HepG2 (cell line): ENCODE results near the gene MRPL34. TPM values are rescaled to one million over a fixed set of nuclear protein-coding genes. Genes with fewer than 3 reads are reported as not detected.

Source experiments
- CHD2 ChIP-seq: IDR thresholded peaks from 2 replicates; pipeline ENCODE4 v1.6.1; 2011; ENCODE audit warnings: low read depth, low read length, improper control_type of control experiment
- KLF11 ChIP-seq: IDR thresholded peaks from 2 replicates; pipeline ENCODE4 v1.6.1; 2016; ENCODE audit warnings: missing compliant biosample characterization
- MYNN ChIP-seq: sonication (generic); formaldehyde crosslinking; IDR thresholded peaks from 2 replicates; pipeline ENCODE4 v1.4.0; 2020; ENCODE audit warnings: mild to moderate bottlenecking, low read depth, missing genetic modification reagents
- NCOA1 ChIP-seq: sonication (generic); formaldehyde crosslinking; IDR thresholded peaks from 2 replicates; pipeline ENCODE4 v1.9.0; 2021; ENCODE audit warnings: missing genetic modification reagents
- PPARG ChIP-seq: conservative IDR thresholded peaks from 2 replicates; pipeline ENCODE4 v1.6.1; 2016; ENCODE audit warnings: missing biosample characterization, missing genetic modification reagents
- SNRNP70 ChIP-seq: fragments of 200-400 bp; formaldehyde crosslinking; IDR thresholded peaks from 2 replicates; pipeline ENCODE4 v1.6.1; 2017; ENCODE audit warnings: mild to moderate bottlenecking, low read depth, low read length, moderate library complexity
- STAT5B ChIP-seq: sonication (generic); formaldehyde crosslinking; IDR thresholded peaks from 2 replicates; pipeline ENCODE4 v1.4.0; 2020; ENCODE audit warnings: missing genetic modification reagents
- ZMAT3 ChIP-seq: sonication (generic); formaldehyde crosslinking; conservative IDR thresholded peaks from 2 replicates; pipeline ENCODE4 v1.7.0; 2021; ENCODE audit warnings: missing genetic modification reagents
- ZNF253 ChIP-seq: sonication (generic); formaldehyde crosslinking; IDR thresholded peaks from 2 replicates; pipeline ENCODE4 v1.8.0; 2022; ENCODE audit warnings: mild to moderate bottlenecking, missing genetic modification reagents, borderline replicate concordance
- ZNF570 ChIP-seq: sonication (generic); formaldehyde crosslinking; IDR thresholded peaks from 2 replicates; pipeline ENCODE4 v1.4.0; 2020; ENCODE audit warnings: mild to moderate bottlenecking, missing genetic modification reagents, borderline replicate concordance
- ZNF644 ChIP-seq: IDR thresholded peaks from 2 replicates; pipeline ENCODE4 v1.6.1; 2016; ENCODE audit warnings: low read depth
- ZNF776 ChIP-seq: sonication (generic); formaldehyde crosslinking; IDR thresholded peaks from 2 replicates; pipeline ENCODE4 v1.4.0; 2020; ENCODE audit warnings: mild to moderate bottlenecking, missing genetic modification reagents
- polyA plus RNA-seq, 8 experiments: library from polyadenylated mRNA; depleted of rRNA in 3 of 8; stranded (reverse) in 7 of 8; unstranded in 1 of 8; fragments of >200 nt; fragmentation: Illumina TruSeq in 4 of 8; extraction: Trizol in 4 of 8; gene quantifications; 2 replicates each; pipeline versions ENCODE4 v1.2.1 to v1.2.3, GENCODE V29; 2011 to 2016; ENCODE audit warnings: low read depth in 4 of 8, missing spikeins in 1 of 8, mixed read lengths in 1 of 8; ENCODE audit not compliant: insufficient read depth in 1 of 8
- total RNA-seq, 5 experiments: library from RNA; depleted of rRNA; stranded (reverse); fragments of >200 nt; fragmentation: Illumina TruSeq; extraction: Trizol; gene quantifications; 2 replicates each; pipeline ENCODE4 v1.2.3, GENCODE V29; 2016; ENCODE audit warnings: low read depth in 1 of 5
- TF ChIP-seq, protein P1 (sequence below): IDR thresholded peaks from 2 replicates; pipeline ENCODE4 v1.4.0; 2020; ENCODE audit warnings: mild to moderate bottlenecking, missing genetic modification reagents
- TF ChIP-seq, protein P2 (sequence below): sonication (generic); formaldehyde crosslinking; IDR thresholded peaks from 2 replicates; pipeline ENCODE4 v1.8.0; 2022; ENCODE audit warnings: mild to moderate bottlenecking, missing genetic modification reagents
- TF ChIP-seq, protein P3 (sequence below): IDR thresholded peaks from 2 replicates; pipeline ENCODE4 v1.6.1; 2016; ENCODE audit warnings: low read depth, missing genetic modification reagents, missing compliant biosample characterization
- TF ChIP-seq, protein P4 (sequence below): IDR thresholded peaks from 2 replicates; pipeline ENCODE4 v1.6.1; 2012; ENCODE audit warnings: low read depth, low read length, improper control_type of control experiment

The MRPL34 gene
- total and polyA plus RNA-seq, 2 of the 13 experiments (the other 11 are each of a cell fraction or from before 2014, with no cell fraction given), result 74.0 to 77.3 TPM

DNA sequence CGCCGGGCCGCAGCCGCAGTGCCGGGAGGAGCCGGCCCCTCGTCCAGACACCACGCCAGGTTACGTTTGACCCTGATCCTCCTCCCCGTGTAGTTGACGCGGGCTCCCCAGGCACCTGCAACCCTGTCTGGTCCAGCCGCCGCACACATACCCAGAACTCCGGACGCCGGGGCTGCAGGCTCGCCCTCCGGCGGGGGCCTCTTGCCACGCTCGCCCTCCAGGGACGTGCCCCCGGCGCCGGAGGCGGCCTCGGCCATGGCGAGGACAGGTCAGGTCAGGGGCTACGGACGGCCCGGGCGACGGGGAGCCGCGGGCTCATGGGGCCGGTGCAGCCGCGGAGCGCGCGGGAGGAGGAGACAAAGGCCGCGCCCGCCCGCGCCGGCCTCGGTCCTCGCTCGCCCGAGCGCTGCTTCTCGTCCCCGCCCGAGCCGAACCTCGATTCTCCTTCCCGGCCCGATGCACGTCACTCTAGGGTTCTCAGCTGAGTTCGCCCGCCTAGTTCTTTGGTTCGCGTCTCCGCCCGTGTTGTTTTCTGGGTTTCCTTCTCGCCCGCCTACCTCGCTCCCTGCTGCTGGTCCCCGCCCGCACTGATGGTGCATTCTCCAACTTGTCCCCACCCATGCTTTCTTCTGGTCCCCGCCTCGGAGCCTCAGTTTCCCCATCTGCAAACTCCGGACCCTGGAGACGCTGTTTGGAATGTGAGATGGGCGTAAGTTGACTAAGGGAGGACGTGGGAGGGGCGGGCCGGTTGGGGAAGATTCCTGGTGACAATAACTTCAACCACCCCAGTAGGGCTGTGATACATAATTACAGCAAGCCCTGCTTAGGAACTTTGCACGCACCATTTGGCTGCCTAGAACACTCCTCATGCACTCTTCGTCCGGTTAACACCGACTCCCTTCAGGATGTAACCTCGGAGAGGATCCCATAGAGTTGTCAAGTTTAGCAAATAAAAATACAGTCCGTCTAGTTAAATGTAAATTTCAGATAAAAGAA, 29.0 kb downstream of the MRPL34 start, which contains the start of gene ANO8 (continued):
- TF ChIP-seq KLF11 (CRISPR knock-in tag) (0 out of 2 replicates have a peak, but pooled peaks have one; percentile 25), ZMAT3 (CRISPR knock-in tag) (peak; percentile 60; the same call in 1 of the 2 replicates), NCOA1 (CRISPR knock-in tag) (no peak), ZNF570 (CRISPR knock-in tag) (no peak), CHD2 (no peak), SNRNP70 (no peak), MYNN (CRISPR knock-in tag) (no peak), ZNF776 (peak; percentile 71), ZNF253 (no peak), ZNF644 (CRISPR knock-in tag) (no peak), PPARG (CRISPR knock-in tag) (no peak), STAT5B (CRISPR knock-in tag) (no peak)
- TF ChIP-seq, protein P1, sequence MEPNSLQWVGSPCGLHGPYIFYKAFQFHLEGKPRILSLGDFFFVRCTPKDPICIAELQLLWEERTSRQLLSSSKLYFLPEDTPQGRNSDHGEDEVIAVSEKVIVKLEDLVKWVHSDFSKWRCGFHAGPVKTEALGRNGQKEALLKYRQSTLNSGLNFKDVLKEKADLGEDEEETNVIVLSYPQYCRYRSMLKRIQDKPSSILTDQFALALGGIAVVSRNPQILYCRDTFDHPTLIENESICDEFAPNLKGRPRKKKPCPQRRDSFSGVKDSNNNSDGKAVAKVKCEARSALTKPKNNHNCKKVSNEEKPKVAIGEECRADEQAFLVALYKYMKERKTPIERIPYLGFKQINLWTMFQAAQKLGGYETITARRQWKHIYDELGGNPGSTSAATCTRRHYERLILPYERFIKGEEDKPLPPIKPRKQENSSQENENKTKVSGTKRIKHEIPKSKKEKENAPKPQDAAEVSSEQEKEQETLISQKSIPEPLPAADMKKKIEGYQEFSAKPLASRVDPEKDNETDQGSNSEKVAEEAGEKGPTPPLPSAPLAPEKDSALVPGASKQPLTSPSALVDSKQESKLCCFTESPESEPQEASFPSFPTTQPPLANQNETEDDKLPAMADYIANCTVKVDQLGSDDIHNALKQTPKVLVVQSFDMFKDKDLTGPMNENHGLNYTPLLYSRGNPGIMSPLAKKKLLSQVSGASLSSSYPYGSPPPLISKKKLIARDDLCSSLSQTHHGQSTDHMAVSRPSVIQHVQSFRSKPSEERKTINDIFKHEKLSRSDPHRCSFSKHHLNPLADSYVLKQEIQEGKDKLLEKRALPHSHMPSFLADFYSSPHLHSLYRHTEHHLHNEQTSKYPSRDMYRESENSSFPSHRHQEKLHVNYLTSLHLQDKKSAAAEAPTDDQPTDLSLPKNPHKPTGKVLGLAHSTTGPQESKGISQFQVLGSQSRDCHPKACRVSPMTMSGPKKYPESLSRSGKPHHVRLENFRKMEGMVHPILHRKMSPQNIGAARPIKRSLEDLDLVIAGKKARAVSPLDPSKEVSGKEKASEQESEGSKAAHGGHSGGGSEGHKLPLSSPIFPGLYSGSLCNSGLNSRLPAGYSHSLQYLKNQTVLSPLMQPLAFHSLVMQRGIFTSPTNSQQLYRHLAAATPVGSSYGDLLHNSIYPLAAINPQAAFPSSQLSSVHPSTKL (CRISPR knock-in tag), result no peak
- TF ChIP-seq, protein P2, sequence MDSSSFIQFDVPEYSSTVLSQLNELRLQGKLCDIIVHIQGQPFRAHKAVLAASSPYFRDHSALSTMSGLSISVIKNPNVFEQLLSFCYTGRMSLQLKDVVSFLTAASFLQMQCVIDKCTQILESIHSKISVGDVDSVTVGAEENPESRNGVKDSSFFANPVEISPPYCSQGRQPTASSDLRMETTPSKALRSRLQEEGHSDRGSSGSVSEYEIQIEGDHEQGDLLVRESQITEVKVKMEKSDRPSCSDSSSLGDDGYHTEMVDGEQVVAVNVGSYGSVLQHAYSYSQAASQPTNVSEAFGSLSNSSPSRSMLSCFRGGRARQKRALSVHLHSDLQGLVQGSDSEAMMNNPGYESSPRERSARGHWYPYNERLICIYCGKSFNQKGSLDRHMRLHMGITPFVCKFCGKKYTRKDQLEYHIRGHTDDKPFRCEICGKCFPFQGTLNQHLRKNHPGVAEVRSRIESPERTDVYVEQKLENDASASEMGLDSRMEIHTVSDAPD, result peak; percentile 53; the same call in 1 of the 2 replicates
- TF ChIP-seq, protein P3, sequence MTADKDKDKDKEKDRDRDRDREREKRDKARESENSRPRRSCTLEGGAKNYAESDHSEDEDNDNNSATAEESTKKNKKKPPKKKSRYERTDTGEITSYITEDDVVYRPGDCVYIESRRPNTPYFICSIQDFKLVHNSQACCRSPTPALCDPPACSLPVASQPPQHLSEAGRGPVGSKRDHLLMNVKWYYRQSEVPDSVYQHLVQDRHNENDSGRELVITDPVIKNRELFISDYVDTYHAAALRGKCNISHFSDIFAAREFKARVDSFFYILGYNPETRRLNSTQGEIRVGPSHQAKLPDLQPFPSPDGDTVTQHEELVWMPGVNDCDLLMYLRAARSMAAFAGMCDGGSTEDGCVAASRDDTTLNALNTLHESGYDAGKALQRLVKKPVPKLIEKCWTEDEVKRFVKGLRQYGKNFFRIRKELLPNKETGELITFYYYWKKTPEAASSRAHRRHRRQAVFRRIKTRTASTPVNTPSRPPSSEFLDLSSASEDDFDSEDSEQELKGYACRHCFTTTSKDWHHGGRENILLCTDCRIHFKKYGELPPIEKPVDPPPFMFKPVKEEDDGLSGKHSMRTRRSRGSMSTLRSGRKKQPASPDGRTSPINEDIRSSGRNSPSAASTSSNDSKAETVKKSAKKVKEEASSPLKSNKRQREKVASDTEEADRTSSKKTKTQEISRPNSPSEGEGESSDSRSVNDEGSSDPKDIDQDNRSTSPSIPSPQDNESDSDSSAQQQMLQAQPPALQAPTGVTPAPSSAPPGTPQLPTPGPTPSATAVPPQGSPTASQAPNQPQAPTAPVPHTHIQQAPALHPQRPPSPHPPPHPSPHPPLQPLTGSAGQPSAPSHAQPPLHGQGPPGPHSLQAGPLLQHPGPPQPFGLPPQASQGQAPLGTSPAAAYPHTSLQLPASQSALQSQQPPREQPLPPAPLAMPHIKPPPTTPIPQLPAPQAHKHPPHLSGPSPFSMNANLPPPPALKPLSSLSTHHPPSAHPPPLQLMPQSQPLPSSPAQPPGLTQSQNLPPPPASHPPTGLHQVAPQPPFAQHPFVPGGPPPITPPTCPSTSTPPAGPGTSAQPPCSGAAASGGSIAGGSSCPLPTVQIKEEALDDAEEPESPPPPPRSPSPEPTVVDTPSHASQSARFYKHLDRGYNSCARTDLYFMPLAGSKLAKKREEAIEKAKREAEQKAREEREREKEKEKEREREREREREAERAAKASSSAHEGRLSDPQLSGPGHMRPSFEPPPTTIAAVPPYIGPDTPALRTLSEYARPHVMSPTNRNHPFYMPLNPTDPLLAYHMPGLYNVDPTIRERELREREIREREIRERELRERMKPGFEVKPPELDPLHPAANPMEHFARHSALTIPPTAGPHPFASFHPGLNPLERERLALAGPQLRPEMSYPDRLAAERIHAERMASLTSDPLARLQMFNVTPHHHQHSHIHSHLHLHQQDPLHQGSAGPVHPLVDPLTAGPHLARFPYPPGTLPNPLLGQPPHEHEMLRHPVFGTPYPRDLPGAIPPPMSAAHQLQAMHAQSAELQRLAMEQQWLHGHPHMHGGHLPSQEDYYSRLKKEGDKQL, result no peak
- TF ChIP-seq, protein P4, sequence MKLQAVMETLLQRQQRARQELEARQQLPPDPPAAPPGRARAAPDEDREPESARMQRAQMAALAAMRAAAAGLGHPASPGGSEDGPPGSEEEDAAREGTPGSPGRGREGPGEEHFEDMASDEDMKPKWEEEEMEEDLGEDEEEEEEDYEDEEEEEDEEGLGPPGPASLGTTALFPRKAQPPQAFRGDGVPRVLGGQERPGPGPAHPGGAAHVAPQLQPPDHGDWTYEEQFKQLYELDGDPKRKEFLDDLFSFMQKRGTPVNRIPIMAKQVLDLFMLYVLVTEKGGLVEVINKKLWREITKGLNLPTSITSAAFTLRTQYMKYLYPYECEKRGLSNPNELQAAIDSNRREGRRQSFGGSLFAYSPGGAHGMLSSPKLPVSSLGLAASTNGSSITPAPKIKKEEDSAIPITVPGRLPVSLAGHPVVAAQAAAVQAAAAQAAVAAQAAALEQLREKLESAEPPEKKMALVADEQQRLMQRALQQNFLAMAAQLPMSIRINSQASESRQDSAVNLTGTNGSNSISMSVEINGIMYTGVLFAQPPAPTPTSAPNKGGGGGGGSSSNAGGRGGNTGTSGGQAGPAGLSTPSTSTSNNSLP, result 0 out of 2 replicates have a peak, but pooled peaks have one; percentile 13
